Measurements from ENCODE around the gene HOMER3. TPM values are rescaled to one million over a fixed set of nuclear protein-coding genes. Genes with fewer than 3 reads are reported as not detected.

HOMER3 gene
- total RNA-seq = 10 to 100 TPM; 17.3 to 58.0 (median 27.8) TPM

GRCh38 chr19:18940769-18941627 lies at the start of gene HOMER3:
Gene HOMER3, minus strand, starts transcription at chr19:18941217. Its CDS starts 2,235 bp downstream, at chr19:18938982.
- H3K27ac ChIP-seq = peak within 1 kb of the TSS; percentile 27 to 86 (median 73)
- H3K4me1 ChIP-seq = peaks cover 16 to 29% (median 20%) of the 10 kb centered on the region in 4 donors
- H3K27me3 ChIP-seq = no peaks in the 10 kb centered on the region
- peak within 1 kb of the TSS; percentile 65 to 78 (median 73) for H3K4me3 ChIP-seq
- ATAC-seq (ENCODE audit: low FRiP score in 2 of 2) (peak; percentile 78 to 91), DNase-seq (peak; percentile 79 to 97)
- no peaks in the 10 kb centered on the region for H3K9me3 ChIP-seq
- 5 to 9% methylated on average over 12 to 14 of the region's 81 CpGs for WGBS, 2 donors
- peaks cover 0 to under 1% (median 0%) of the 10 kb centered on the region in 4 donors for H3K36me3 ChIP-seq
- TF ChIP-seq POLR2A (IDR thresholded peaks at IDR 0.05) (no peak), CTCF (IDR thresholded peaks at IDR 0.05) (peak in 5 of 6 experiments; percentile 16 to 59 (median 38)), POLR2AphosphoS5 (IDR thresholded peaks at IDR 0.05) (no peak), EP300 (IDR thresholded peaks at IDR 0.05) (no peak)

GRCh38 chr19:18990128-18990708 lies 49.2 kb upstream of the HOMER3 start:
- 83% methylated on average over 3 of the region's 5 CpGs; no CpG with 5 or more reads in 1 of the 2 donors for WGBS, 2 donors
- no peak for DNase-seq
- ATAC-seq (ENCODE audit: low FRiP score in 2 of 2) = no peak
- no peaks in the 10 kb centered on the region for H3K27me3 ChIP-seq
- H3K27ac ChIP-seq = no peak overlapping the region
- no peaks in the 10 kb centered on the region for H3K9me3 ChIP-seq
- peaks cover 11 to 19% (median 16%) of the 10 kb centered on the region in 4 donors for H3K4me1 ChIP-seq
- peaks cover 11 to 43% (median 37%) of the 10 kb centered on the region in 4 donors for H3K36me3 ChIP-seq
- TF ChIP-seq EP300 (IDR thresholded peaks at IDR 0.05) (no peak), CTCF (IDR thresholded peaks at IDR 0.05) (no peak), POLR2AphosphoS5 (IDR thresholded peaks at IDR 0.05) (no peak), POLR2A (IDR thresholded peaks at IDR 0.05) (no peak)
- no peak overlapping the region for H3K4me3 ChIP-seq

- no peak for TF ChIP-seq EP300 (IDR thresholded peaks at IDR 0.05)
- TF ChIP-seq CTCF (IDR thresholded peaks at IDR 0.05) = no peak
- TF ChIP-seq POLR2A (IDR thresholded peaks at IDR 0.05) = no peak
- no peak for TF ChIP-seq POLR2AphosphoS5 (IDR thresholded peaks at IDR 0.05)
- H3K27me3 ChIP-seq = no peaks in the 10 kb centered on the region
- 79 to 84% methylated on average over 7 to 10 of the region's 10 CpGs for WGBS, 2 donors
- no peak for DNase-seq
- H3K4me1 ChIP-seq = peaks cover 15 to 26% (median 23%) of the 10 kb centered on the region in 4 donors
- no peak overlapping the region for H3K4me3 ChIP-seq
- H3K9me3 ChIP-seq = no peaks in the 10 kb centered on the region
- H3K27ac ChIP-seq = no peak overlapping the region
- ATAC-seq (ENCODE audit: low FRiP score in 2 of 2) = no peak
- H3K36me3 ChIP-seq = peaks cover 4 to 37% (median 32%) of the 10 kb centered on the region in 4 donors
Measured at GRCh38 chr19:18989316-18989715, 48.3 kb upstream of the HOMER3 start.

- Histone ChIP-seq H3K4me1 (peaks cover 15 to 26% (median 23%) of the 10 kb centered on the region in 4 donors), H3K27ac (no peak overlapping the region), H3K4me3 (no peak overlapping the region), H3K27me3 (no peaks in the 10 kb centered on the region), H3K9me3 (no peaks in the 10 kb centered on the region), H3K36me3 (peaks cover 0 to 18% (median 13%) of the 10 kb centered on the region in 4 donors)
- TF ChIP-seq EP300 (IDR thresholded peaks at IDR 0.05) (no peak), POLR2A (IDR thresholded peaks at IDR 0.05) (no peak), CTCF (IDR thresholded peaks at IDR 0.05) (no peak), POLR2AphosphoS5 (IDR thresholded peaks at IDR 0.05) (no peak)
- no peak for ATAC-seq (ENCODE audit: low FRiP score in 2 of 2)
- 66 to 69% methylated on average over 4 of the region's 4 CpGs for whole genome bisulfite sequencing, 2 donors
- DNase-seq = no peak
Measured at GRCh38 chr19:18987456-18987855, 46.4 kb upstream of the HOMER3 start.
